DLD1 (cell line): Measurements from ENCODE around the gene CATSPERD.

Experiments
- in situ Hi-C: cut with HindIII; loops from 2 replicates; pipeline ENCODE4 v1.10.0; 2017; ENCODE audit warnings: low sequenced_read_pairs

CATSPERD gene, protein sequence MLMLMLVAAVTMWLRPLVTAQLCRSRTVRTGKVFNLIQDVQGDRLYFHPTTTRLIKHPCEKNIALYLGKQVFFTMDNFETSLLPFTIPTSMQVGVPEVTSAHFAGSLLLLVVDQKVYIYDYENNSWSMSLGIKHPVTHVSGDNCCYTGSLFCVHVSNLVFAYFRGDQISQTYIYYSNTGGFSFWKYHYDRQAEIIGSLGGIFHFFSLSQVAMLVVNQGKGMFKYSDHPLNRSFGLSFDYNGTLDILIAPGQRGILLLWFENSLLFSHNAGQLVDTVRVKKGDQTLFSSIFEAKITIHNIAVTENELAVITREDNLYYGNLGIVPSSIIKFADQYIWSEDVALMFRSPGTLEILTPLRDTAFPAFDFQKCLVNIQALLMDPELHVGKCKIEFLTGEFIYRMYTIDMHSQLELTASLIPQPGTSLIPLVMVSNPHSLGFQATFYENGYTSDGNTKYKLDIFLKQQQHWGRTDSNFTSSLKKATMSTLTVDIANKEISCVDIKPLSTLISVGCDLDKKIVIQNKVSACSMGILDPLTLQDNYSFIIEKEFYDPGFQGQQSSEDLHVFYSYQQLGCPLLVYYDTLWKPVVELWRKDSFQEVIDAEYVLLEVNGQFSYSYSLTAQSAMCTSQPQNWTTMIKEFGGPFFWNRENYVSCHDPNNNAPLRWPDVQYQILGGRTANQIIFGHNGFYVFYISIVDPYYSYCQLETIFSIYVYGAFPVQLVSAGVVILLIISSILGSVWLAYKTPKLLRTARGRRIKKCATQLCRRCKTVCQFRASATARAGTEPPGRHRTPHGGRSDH

DNA sequence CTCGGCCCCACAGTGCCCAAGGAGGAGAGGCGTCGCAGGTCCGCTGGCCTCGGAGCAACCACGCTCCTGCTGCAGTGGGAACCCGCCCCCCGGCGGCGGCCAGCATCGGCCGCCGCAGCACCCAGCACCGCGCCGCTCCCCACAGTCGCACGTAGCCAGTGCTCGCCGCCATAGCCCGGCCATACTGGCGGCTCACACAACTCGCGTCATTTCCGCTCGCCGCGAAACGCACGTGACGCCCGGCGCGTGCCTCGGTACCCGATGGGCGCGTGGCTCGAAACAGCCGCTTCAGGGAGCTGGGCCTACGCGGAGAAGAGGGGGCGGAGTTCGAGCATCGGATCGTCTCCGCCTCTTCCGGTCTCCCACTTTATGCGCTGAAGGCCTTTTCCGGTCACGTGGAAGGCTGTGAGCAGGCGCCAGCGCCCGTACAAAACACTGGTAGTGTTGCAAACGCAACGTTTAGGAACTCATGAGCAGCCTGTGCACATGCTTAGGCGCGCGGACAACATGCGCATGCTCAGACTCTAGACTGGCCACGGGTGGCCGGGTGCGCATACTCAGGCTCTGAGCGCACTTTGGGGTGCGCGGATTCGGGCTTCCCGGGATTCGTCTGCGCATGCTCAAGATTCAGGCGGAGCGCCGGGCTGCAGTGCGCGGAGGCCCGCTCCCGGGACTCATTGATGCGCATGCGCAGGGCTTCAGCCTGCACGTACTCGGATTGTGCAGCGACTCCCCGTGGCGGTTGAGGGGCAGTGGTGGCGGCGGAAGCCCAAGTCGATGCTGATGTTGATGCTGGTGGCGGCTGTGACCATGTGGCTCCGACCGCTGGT lies at the start of gene CATSPERD, which contains the start of gene LONP1:
CATSPERD (plus strand) TSS at position 677 of the 830 bp plus-strand sequence; CDS start at position 778, 101 bp downstream.
LONP1 (minus strand) TSS at position 186 of the 830 bp plus-strand sequence; CDS start at position 172, 14 bp downstream.
- in situ Hi-C loops: no loop called here

DNA sequence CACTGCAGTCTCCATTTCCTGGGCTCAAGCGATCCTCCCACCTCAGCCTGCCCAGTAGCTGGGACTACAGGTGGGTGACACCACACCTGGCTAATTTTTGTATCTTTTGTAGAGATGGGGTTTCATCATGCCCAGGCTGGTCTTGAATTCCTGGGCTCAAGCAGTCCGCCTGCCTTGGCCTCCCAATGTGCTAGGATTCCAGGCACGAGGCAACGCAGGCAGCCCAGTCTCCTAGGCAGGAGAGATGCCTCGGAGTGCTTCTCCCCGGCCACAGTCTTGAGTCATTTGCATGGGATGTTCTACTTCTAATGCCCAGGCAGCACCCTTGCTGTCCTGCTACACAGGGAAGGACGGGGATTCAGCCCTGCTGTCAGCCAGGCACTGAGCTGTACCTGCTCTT lies 48.8 kb upstream of the CATSPERD start:
- in situ Hi-C loops: no loop called here

DNA sequence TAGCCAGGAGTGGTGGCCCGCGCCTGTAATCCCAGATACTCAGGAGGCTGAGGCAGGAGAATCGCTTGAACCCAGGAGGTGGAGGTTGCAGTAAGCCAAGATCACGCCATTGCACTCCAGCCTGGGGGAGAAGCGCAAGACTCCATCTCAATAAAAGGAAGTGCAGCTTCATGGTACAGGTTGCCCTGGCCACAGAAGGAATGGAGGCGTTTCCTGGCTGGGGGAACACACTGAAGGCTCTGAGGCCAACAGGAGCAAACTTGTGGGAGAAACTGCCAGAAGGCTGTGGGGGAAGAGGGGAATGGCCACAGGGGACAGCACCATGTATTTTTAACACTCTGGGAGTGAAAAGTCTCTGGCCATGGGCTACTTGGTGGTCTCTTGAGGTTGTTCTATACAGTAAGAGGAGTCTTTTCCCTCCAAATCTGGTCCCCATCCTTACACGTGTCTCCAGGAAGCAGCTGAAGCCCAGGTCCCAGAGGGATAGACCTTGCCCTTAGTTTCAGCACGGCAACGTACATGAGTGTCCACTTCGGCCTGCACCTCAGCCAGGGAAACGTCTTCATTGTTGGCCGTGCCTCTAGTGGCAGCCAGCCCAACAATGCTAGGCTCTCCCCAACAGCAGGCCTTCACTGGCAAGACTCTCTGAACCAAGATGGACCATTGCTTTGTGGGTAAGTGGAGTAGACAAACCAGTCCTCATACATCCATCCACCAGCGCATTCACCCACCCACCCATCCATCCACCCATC lies 47.6 kb upstream of the CATSPERD start:
- in situ Hi-C loops: no loop called here

DNA sequence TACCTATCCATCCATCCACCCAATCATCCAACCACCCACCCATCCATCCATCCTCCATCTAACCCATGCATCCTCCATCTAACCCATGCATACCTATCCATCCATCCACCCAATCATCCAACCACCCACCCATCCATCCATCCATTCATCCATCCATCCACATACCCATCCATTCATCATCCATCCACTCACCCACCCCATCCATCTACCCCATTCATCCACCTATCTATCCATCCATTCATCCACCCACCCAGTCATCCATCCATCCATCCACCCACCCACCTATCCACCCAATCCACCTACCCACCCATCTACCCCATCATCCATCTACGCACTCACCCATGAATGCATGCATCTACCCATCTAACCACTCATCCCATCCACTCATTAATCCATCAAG lies 46.7 kb upstream of the CATSPERD start:
- in situ Hi-C loops: no loop called here

DNA sequence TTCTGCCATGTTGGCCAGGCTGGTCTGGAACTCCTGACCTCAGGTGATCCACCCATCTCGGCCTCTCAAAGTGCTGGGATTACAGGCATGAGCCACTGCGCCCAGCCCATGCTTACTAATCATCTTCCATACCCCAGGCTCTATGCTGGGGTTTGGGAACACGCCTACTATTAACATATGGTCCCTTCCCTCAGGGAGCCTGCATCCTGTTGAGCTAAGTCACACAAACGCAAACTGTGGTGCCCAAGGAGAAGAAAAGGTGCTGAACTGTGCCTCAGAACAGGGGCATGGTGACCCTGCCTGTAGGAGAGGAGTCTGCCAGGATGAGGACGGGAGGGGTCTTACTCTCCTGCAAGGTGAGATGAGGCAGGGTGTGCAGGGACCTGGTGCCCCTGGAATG lies 45.7 kb upstream of the CATSPERD start:
- in situ Hi-C loops: no loop called here

DNA sequence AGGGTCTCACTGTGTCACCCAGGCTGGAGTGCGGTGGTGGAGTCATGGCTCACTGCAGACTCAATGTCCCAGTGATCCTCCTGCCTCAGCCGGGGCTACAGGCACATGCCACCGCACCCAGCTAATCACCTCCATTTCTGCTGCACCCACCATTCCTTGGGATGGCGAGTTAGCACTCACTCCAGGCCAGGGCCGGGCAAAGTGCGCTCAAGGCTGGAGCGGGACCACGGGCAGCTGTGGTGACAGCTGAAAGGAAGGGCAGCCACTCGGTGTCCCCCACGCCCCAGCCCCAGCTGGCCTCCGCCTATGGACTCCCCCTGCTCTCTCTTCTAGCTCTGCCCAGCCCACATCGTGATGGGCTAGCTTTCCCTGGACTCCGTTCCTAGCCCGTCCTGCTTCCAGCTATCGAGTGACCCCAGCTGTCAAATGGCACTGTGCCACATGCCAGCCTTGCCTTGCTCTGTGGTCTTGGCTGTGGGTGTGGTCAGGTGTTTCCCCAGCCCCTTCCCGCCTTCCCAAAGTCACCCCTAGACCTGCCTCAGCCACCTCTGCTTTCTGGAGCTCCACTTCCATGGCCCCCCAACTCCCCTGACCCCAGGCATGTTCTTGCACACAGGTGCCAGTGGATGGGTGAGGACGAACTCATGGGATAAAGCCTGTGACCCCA lies 44.2 kb upstream of the CATSPERD start:
- in situ Hi-C loops: no loop called here

DNA sequence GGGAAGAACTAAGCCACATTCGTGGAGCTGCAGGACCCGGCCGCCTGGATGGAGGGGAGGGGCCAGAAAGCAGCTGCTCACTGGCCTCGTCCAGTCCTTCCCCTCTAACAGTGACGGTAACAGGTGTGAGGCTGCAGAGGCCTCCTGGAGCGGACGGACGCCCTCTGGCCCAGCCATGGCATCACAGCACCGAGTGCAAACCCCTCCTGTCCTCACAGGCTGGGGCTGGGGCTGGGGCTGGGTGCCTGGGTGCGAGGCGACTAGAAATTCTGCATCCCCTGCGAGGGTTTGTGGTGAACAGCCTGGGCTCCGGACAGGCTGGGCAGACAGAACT lies 43.7 kb upstream of the CATSPERD start:
- in situ Hi-C loops: no loop called here

DNA sequence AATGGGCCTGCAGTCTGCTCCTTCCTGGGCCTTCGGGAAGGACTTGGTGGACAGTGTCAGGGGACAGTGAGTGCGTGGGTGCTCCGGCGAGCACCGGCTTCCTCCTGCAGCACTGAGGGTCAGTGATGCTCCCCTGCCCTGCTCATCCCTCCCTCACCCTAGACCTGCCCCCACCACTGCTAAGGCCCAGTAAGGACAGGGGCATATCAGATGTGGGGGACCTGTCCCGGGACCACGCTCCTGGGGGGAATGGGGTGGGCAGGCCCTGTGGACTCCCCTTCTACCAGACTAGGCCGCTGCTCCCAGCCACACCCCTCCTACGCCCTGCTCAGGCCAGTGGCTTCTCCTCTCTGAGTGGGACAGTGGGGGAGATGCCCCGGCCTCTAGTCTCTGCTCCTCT lies 43.3 kb upstream of the CATSPERD start:
- in situ Hi-C loops: no loop called here

DNA sequence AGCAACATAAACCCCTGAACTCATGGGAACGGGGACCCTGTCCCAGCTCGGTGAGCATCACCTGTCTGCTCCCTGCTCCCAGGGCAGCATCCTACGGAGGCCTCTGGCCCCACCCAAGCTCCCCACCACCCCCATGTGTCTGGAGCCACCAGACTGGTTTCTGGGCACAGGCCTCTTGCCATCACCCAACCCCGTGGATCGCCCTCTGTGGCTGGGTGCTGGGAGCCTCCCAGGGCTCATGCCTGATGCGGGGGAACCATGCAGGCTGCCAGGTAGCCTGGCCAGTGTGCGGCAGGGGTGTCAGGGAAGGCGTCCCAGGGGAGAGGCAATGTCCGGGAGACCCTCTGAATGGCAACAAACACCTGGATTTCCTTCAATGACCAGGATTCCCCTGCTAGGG lies 42.9 kb upstream of the CATSPERD start:
- in situ Hi-C loops: no loop called here

DNA sequence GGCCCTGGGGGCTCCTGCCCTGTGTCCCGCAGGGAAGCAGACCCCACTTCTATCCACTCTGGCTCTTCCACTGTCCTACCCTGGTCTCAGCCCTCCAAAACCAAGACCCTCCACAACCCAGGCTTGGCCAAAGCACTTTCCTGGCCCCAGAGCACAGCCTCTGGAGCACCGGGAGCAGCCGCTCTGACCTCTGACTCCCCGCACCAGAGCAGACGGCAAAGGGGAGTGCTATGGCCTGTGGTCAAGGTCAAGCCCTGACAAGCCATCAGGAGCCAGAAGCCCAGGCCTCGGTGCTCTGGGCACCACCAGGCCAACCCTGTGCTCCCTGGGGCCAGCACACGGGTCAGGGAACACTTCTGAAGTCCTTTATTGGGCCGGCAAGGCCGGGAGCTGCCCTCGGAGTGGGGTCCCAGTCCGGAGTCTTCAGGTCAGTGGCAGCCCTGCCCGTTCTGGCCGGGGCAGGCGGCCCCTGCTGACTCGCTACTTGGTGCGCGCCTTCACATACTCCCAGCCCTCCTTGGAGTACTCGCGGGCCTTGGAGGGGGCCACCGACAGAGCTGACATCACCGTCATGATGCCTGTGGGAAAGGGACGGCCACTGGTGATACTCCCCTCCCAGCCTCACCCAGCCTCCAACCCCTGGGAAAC lies 42.2 kb upstream of the CATSPERD start:
- in situ Hi-C loops: no loop called here

DNA sequence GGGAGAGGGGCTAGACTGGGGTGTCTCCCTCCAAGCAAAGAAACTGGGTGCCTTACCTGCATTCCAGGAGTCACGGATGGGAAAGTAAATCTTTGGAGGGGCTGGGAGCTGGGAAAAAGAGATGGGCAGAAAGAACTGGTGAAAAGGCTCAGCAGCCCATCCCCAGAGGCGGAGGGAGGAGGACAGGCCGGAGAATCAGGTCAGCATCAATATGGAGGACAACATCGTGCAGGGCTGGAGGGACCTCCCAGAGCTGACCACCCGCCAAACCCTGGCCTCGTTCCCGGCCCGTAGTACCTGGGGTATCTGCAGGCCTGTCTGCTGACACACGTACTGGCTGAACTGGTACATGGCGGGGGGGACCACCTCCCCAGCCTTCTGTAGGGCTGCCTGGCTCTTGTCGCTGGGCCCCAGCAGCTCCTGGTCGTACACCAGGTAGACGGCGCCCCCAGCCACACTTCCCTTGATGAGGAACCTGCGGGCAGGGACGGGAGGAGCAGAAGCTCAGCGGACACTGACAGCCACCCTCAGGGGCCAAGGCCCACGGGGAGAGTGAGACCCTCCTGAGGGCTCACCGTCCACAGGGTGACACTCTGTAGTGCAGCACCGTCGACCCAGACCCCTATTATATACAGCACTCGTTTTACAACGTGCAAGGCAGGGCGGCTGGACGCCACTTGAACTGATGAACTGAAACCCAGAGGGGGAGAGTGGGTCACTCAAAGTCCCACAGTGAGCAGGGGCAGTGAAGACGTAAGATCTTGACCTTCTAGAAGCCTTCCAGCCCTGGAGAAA lies 41.0 kb upstream of the CATSPERD start:
- in situ Hi-C loops: no loop called here

DNA sequence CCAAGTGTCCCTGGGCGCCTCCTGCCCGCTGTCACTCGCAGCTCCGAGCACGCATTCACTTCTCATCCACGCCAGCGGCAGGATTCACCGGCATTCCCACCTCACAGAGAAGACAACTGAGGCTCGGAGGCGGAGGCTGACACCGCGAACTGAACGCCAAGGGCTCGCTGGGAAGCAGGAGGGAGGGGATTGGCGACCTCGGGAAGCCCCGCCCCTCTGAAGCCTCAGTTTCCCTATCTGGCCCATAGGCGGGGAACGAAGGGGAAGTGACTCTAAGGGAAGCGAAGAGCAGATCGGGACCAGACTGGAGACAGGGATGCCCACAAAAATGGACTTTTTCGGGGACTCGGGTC lies 40.4 kb upstream of the CATSPERD start:
- in situ Hi-C loops: no loop called here

DNA sequence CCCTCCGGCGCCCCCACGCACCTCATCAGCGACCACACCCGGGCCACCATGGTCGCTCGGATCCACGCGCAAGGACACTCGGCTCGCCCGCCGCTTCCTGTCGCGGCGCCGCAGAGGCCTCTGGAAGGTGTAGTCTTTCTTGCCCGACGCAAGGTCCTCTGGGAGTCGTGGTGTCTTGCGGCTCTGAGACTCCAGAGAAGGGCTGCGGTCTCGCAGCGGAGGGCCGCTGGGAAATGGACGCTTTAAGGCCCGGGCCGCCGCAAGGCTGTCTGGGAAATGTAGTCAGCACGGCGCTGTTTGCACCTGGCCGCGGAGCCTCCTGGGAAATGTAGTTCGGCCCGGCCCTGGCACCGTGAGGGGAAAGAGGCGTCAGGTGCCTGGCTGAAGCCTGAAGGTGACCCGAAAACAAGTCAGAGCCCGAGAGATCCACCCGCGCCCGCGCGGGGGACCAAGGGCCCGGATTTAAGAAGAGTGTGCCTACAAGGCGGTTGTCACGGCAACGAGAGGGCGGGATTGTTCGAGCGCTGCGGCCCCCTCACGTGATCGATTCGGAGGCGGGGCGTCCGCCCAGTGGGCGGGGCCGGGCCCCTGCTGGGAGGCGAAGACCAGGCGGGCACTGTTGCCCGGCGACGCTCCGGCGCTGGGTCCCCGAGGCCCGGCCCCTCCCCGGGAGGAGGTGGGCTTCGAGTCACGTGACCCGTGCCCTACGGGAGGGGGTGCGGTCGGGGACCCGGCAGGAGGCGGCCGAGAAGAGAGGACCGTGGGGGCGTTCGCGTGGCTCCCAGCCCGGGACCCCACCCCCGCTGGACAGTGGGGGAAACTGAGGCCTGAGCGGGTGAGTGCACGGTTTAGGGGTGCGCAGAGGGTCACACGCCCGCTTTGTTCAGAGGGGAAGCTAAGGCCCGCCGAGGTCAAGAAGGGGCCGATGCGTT lies 39.7 kb upstream of the CATSPERD start, which contains the start of the genes HSD11B1L and MICOS13:
HSD11B1L (plus strand) TSS at position 591 of the 932 bp plus-strand sequence. CDS start 3,806 bp downstream, outside the sequence.
MICOS13 (minus strand) TSS at position 80 of the 932 bp plus-strand sequence; CDS start at position 50, 30 bp downstream.
- in situ Hi-C loops: no loop called here

DNA sequence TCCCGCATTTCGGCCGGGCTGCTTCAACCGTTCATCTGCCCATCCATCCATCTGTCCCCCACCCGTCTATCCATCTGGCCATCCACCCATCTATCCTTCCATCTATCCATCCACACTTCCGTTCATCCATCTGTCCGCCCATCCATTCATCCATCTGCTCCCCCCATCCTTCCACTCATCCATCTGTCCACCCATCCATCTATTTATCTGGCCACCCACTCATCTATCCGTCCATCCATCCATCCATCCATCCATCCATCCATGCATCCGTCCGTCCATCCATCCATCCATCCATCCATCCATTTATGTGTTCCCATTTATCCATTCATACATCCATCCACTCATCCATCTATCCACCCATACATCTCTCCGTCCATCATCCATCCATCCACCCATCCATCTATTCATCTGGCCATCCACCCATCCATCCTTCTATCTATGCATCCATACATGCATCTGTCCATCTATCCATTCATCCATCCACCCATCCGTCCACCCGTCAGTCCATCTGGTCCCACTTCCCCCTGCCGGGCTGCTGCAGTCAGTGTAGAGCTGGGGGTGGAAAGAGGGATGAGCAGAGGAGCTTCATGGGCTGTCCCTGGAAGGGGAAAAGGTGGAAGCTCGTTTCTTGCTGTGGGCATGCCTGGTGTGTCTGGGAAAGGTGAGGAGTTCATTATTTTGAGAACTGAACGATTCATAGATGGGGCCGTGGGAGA lies 38.9 kb upstream of the CATSPERD start:
- in situ Hi-C loops: no loop called here

DNA sequence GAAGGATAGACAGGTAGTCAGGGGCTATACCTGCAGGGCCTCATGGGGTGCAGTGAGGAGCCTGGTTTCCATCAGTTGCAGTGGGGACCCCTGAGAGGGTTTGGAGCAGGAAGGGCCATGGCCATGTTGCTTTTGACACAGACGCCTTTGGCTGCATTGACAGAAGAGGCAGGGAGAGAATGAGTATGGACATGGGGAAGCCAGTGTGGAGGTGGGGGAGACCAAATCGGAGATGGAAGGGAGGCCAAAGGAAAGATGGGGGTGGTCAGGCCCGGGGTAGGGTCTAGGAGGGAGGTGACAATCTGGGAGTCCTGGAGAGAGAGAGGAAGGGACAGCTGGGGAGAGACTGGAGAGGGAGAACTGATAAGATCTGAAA lies 38.3 kb upstream of the CATSPERD start:
- in situ Hi-C loops: no loop called here

DNA sequence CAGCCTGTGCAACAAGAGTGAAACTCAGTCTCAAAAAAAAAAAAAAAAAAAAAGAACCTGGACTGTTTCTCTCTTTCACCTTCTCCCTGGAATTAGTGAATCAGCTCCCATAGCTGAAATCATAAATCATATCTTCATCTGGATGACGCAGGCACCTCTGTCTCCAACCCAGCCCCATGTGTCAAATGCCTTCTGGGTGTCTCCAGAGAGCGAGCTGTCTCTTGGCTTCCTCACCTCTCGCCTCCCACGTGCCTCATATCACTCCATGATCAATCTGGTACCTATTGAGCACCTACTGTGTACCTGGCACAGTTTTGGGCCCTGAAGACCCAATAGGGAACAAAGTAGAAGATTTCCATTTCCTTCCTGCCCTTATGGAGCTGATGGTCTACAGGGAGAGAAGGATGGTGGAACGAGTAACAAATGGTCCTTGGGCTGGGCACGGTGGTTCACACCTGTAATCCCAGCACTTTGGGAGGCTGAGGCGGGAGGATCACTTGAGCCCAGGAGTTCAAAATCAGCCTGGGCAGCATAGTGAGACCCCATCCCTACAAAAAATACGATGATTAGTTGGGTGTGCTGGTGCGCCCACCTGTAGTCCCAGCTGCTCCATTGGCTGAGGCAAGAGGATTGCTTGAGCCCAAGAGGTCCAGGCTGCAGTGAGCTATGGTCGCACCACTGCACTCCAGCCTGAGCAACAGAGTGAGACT lies 37.1 kb upstream of the CATSPERD start:
- in situ Hi-C loops: no loop called here
